Endothelial cell (in vitro differentiated cells): ENCODE results near the gene PSME3IP1. TPM values are rescaled to one million over a fixed set of nuclear protein-coding genes. Genes with fewer than 3 reads are reported as not detected.

Source experiments
- DNase-seq: peaks from one replicate; pipeline ENCODE4 v3.0.0; 2021; ENCODE audit warnings: low spot score
- H3K27ac Mint-ChIP-seq: one replicate; pipeline ENCODE4 v1.8.0; 2021; ENCODE audit warnings: mixed read lengths, inconsistent platforms; ENCODE audit not compliant: unreplicated experiment
- H3K27me3 Mint-ChIP-seq: one replicate; pipeline ENCODE4 v1.8.0; 2021; ENCODE audit warnings: mild to moderate bottlenecking, moderate library complexity, mixed read lengths, inconsistent platforms; ENCODE audit not compliant: unreplicated experiment
- H3K36me3 Mint-ChIP-seq: one replicate; pipeline ENCODE4 v1.8.0; 2021; ENCODE audit warnings: mild to moderate bottlenecking, low read depth, mixed read lengths, inconsistent platforms; ENCODE audit not compliant: unreplicated experiment
- H3K4me1 Mint-ChIP-seq: one replicate; pipeline ENCODE4 v1.8.0; 2021; ENCODE audit warnings: mild to moderate bottlenecking, mixed read lengths, inconsistent platforms; ENCODE audit not compliant: unreplicated experiment
- H3K4me3 Mint-ChIP-seq: one replicate; pipeline ENCODE4 v1.8.0; 2021; ENCODE audit warnings: mild to moderate bottlenecking, mixed read lengths, inconsistent platforms; ENCODE audit not compliant: unreplicated experiment
- H3K9me3 Mint-ChIP-seq: one replicate; pipeline ENCODE4 v1.8.0; 2021; ENCODE audit warnings: mixed read lengths, inconsistent platforms; ENCODE audit not compliant: unreplicated experiment
- CTCF ChIP-seq: fragments of 200-600 bp; sonication (generic); IDR thresholded peaks from one replicate; pipeline ENCODE4 v1.5.0; 2021; ENCODE audit warnings: antibody characterized with exemption; ENCODE audit not compliant: unreplicated experiment
- total RNA-seq: library from RNA; stranded (reverse); fragmentation: NEBNext Ultra II Directional; extraction: Animal tissue kit (Norgen Biotek cat#: 25700); gene quantifications from one replicate; pipeline ENCODE4 v1.2.1, GENCODE V29; 2021; ENCODE audit not compliant: unreplicated experiment

The PSME3IP1 gene
- total RNA-seq, 1 donor from 2014 or later, result 84.8 TPM

DNA sequence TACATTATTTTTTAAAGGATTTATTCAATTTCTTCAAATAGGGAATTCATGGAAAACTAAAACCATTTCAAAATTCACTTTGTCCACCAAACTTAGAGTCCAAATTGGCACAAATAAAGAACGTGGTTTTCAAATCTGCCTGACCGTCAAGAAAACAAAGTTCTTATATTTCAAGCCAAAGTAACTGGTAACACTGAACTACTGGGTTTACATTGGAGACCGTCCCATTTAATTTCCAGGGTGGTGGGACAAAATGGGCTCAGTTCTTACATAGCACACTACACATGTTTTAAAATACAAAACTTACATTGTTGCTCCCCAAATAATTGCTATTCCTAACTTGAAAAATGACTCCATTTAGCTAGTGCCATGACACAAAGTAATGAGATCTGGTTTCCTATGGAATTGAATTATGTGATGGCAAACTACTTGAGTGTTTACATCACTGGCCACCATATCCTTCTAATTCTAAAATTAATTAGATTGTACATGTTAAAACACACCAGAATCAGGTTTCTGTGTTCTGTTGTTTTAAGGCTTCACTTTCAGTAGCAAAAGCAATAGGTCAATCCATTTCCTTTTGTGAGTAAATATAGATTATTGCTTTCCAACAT lies 6.5 kb downstream of the PSME3IP1 start:
- peaks cover 3% of the 10 kb centered on the region for H3K4me1 Mint-ChIP-seq
- H3K27ac Mint-ChIP-seq, result no peak overlapping the region
- no peaks in the 10 kb centered on the region for H3K36me3 Mint-ChIP-seq
- H3K27me3 Mint-ChIP-seq, result peaks cover 2% of the 10 kb centered on the region
- no peak overlapping the region for H3K4me3 Mint-ChIP-seq
- no peaks in the 10 kb centered on the region for H3K9me3 Mint-ChIP-seq
- TF ChIP-seq CTCF, result no peak
- DNase-seq, result no peak

DNA sequence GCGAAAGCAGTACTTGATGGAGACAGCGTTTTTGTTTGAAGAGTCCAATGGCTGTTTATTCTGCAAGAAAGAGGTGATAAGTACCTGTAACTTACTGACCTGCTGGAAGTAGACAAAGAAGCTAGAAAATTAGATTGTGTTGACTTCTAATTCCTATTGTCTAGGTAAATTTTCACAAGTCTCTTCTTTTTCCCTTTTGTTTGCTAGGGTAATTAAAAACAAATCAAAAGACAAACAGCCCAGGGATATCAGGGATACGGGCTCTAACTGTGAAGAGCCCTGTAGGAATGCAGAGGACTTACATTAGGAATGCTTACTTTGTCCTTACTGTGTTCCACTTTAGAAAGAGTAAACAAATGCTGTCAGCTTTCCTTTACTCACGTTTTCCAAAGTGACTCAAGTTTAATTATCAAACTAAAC lies 7.0 kb downstream of the PSME3IP1 start:
- no peak for DNase-seq
- no peaks in the 10 kb centered on the region for H3K36me3 Mint-ChIP-seq
- no peaks in the 10 kb centered on the region for H3K27me3 Mint-ChIP-seq
- no peak overlapping the region for H3K4me3 Mint-ChIP-seq
- H3K4me1 Mint-ChIP-seq, result no peaks in the 10 kb centered on the region
- no peak overlapping the region for H3K27ac Mint-ChIP-seq
- H3K9me3 Mint-ChIP-seq, result no peaks in the 10 kb centered on the region
- no peak for TF ChIP-seq CTCF

DNA sequence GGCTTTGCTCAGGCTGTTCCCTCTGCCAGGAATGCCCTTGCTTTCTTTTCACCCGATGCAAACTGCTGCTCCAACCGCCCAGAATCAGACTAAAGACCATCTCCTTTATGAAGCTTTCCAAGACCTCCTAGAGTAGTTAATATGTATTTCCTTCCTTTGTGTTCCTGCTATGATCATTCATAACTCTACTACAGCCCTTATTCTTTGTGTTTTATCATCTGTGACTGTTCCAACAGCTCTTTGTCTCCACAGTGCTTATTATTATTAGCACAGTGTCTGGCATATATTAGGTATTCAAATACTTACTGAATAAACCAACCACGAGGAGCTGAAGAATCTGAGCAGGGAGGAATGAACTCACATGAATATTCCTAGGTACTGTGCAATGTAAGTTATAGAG lies 7.6 kb downstream of the PSME3IP1 start:
- DNase-seq, result no peak
- no peak overlapping the region for H3K4me3 Mint-ChIP-seq
- H3K36me3 Mint-ChIP-seq, result no peaks in the 10 kb centered on the region
- H3K9me3 Mint-ChIP-seq, result no peaks in the 10 kb centered on the region
- no peak overlapping the region for H3K27ac Mint-ChIP-seq
- no peaks in the 10 kb centered on the region for H3K27me3 Mint-ChIP-seq
- H3K4me1 Mint-ChIP-seq, result no peaks in the 10 kb centered on the region
- TF ChIP-seq CTCF, result no peak

DNA sequence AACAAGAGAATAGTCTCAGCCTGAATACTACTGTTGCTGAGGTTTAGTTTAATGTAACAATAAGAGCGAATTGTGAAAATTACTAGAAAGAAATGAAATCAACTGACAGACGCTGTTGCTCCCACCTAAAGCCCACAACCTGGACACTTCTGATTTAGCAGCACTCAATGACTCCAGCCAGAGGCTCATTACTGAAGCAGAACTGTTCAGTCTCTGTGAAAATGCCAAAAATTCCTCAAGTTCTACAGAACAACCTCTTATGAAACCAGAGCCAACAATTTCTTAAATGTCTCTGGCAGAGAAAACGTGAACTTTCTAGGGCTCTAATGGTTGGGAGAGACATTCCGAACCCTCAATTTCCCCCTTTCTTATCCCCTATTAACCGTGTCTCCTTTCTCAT lies 9.9 kb downstream of the PSME3IP1 start:
- no peak overlapping the region for H3K4me3 Mint-ChIP-seq
- peaks cover 15% of the 10 kb centered on the region for H3K36me3 Mint-ChIP-seq
- no peak for TF ChIP-seq CTCF
- no peaks in the 10 kb centered on the region for H3K27me3 Mint-ChIP-seq
- no peak overlapping the region for H3K27ac Mint-ChIP-seq
- no peaks in the 10 kb centered on the region for H3K9me3 Mint-ChIP-seq
- no peak for DNase-seq
- H3K4me1 Mint-ChIP-seq, result no peaks in the 10 kb centered on the region

DNA sequence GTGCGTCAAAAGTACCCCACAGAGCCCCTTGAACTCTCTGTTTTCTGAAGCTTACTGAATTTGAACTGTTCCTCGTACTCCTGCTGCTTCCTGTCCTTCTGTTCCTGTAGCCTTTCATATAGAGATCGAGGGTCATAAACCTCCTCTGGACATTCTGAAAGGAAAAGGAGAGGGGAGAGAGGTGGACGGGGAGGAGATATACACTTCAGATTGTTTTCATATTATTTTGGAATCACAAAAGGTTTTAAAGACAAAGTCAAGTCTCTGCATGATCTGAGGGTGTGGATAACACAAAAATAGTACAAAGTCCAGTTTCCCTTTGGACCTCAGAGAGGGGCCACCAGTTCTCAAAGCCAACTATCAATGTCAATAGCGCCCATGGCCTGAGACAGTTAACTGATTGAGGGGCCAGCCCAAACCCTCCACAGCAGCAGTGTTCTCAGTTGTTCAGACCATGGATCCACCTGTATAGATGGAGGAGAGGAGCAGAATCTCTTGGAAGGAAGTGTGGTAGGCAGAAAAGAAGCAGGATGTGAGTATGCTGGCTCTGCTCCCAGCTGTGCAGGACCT lies 13.0 kb downstream of the PSME3IP1 start:
- peaks cover 7% of the 10 kb centered on the region for H3K4me1 Mint-ChIP-seq
- H3K36me3 Mint-ChIP-seq, result peaks cover 17% of the 10 kb centered on the region
- no peak for DNase-seq
- no peak for TF ChIP-seq CTCF
- H3K9me3 Mint-ChIP-seq, result no peaks in the 10 kb centered on the region
- no peak overlapping the region for H3K27ac Mint-ChIP-seq
- H3K27me3 Mint-ChIP-seq, result no peaks in the 10 kb centered on the region
- no peak overlapping the region for H3K4me3 Mint-ChIP-seq
